Fibroblast of the aortic adventitia (primary cell): Measurements from ENCODE around the gene AKT2. TPM values are rescaled to one million over a fixed set of nuclear protein-coding genes. Genes with fewer than 3 reads are reported as not detected.

Experiments used
- DNase-seq: peaks from one replicate; pipeline ENCODE4 v3.0.0-alpha.2; 2010; ENCODE audit warnings: low read depth
- H3K4me3 ChIP-seq: 2 replicates; pipeline ENCODE4 v1.5.1; 2011; ENCODE audit warnings: low read depth, mild to moderate bottlenecking, control low read depth, low read length, moderate library complexity
- total RNA-seq: library from RNA; depleted of rRNA; stranded (reverse); fragments of >200 nt; gene quantifications from 2 replicates; pipeline ENCODE4 v1.2.3, GENCODE V29; 2012; ENCODE audit warnings: low replicate concordance
- TF ChIP-seq, protein P1 (sequence below): IDR thresholded peaks from 2 replicates; pipeline ENCODE4 v1.5.1; 2011; ENCODE audit warnings: mild to moderate bottlenecking, low read length, control low read depth, inconsistent platforms; ENCODE audit not compliant: insufficient read depth

Gene AKT2
- total RNA-seq, 1 donor: 124 TPM

DNA sequence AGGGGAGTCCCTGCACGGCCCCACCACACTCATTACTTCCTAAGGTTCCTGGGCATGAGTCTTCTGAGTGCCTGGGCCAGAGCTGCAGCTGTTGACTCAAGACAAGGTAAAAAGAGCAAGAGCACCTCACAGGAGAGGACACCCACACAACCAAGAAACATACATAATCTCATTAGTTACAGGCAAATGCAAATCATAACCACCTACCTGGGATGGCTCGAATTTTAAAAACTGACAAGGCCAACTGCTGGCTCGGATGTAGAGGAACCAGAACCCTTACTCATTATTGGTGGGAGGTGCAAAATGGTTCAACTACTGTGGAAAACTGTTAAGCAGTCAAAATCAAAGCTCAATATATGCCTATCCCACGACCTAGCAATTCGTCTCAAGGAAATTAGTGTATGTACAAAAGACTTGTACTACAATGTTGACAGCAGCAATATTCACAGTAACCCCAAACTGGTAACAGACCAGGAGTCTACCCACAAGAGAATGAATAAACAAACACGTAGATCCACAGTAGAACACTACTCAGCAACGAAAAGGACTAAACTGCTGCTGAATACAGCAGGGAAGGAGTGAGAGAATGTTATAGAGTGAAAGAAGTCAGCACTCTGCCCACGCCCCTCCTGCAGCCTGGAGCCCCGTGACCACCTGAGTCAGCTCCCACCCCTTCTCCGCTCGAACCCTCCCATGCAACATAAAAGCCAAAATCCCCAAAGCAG is 15.8 kb downstream of the AKT2 start:
- DNase-seq: no peak
- TF ChIP-seq, protein P1, sequence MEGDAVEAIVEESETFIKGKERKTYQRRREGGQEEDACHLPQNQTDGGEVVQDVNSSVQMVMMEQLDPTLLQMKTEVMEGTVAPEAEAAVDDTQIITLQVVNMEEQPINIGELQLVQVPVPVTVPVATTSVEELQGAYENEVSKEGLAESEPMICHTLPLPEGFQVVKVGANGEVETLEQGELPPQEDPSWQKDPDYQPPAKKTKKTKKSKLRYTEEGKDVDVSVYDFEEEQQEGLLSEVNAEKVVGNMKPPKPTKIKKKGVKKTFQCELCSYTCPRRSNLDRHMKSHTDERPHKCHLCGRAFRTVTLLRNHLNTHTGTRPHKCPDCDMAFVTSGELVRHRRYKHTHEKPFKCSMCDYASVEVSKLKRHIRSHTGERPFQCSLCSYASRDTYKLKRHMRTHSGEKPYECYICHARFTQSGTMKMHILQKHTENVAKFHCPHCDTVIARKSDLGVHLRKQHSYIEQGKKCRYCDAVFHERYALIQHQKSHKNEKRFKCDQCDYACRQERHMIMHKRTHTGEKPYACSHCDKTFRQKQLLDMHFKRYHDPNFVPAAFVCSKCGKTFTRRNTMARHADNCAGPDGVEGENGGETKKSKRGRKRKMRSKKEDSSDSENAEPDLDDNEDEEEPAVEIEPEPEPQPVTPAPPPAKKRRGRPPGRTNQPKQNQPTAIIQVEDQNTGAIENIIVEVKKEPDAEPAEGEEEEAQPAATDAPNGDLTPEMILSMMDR: no peak
- no peak overlapping the region for H3K4me3 ChIP-seq

DNA sequence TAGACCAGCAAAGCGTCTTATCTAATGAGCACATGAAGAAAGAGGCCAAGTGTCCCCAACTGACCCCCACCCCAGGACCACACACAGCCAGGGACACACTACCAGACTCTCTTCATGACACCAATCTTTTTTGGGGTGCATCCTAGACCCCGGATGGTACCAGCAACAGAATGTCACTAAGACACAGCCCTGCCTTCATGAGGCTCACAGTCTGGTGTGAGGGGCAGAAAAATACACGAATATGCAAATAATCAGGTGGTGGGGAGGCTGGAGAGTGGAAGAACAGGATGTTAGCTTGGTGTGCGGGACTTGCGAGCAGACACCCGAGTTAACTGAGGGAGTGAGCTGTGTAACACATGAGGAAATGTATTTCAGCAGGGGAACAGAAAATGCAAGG is 17.5 kb downstream of the AKT2 start:
- no peak overlapping the region for H3K4me3 ChIP-seq
- no peak for DNase-seq
- TF ChIP-seq, protein P1: no peak

DNA sequence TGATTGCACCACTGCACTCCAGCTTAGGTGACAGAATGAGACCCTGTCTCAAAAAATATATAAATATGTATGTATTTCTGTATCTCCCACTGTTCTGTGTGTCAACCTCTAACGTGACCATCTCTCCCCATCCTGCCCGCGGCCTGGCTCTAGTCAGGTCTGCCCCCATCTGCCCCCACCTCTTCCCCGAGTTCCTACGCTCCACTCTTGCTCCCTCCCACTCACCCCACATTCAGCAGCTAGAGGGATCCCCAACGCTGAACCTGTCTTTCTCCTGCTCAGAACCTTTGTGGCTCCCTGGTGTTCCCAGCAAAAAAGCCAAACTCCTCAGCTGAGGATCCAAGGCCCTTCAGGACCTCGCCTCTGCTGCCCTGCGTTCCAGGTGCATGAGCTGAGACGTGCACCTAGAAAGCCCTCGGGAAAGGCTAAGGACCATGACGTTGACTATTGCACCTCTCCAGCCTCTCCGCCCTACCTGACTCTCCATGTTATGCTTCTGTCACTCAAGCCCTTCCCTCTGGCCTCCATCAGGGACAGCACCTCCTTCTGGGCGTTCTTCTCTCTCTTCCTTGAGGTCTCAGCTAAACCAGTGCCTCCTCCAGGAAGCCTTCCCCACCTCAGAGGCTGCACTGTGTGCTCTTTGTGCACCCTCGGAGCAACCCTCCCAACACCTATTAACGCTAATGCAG is 18.1 kb downstream of the AKT2 start:
- no peak for DNase-seq
- no peak overlapping the region for H3K4me3 ChIP-seq
- TF ChIP-seq, protein P1: no peak

DNA sequence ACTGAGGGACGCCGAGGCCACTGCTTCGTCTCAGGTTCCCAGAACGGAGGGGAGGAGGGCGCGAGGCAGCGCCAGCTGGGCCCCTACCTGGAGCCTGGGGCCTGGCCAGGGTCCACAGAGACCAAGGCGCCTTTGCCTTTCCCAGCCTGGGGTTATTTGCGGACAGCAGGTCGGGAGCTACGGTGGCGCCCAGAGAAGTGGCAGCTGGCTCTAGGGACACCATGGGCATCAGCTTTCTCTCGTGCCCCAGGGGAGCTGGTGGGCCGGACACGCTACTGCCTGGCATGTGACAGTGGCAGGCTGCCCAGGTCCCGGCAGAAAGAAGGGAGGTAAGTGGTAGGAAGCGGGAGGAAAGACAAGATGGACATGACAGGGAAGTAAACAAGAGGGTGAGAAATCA is 19.0 kb downstream of the AKT2 start:
- no peak overlapping the region for H3K4me3 ChIP-seq

DNA sequence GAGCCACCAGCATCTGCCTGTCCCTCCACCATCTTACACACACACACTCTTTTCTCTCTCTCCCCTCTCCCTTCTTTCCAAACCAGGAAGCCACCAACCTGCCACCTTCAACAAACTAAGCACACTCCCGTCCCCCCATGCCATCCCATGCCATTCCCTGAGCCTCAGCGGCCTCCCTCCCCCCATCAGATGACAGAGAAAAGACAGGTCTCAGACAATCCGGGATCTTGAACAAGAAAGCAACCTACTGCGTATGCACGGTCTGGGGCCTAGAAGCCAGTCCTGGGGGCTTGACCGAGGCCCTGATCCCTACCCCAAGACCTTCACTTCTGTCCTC is 19.4 kb downstream of the AKT2 start:
- TF ChIP-seq, protein P1: no peak
- no peak for DNase-seq
- H3K4me3 ChIP-seq: no peak overlapping the region

More for the DNA sequence above, 19.0 kb downstream of the AKT2 start:
- DNase-seq: no peak
- TF ChIP-seq, protein P1: no peak

DNA sequence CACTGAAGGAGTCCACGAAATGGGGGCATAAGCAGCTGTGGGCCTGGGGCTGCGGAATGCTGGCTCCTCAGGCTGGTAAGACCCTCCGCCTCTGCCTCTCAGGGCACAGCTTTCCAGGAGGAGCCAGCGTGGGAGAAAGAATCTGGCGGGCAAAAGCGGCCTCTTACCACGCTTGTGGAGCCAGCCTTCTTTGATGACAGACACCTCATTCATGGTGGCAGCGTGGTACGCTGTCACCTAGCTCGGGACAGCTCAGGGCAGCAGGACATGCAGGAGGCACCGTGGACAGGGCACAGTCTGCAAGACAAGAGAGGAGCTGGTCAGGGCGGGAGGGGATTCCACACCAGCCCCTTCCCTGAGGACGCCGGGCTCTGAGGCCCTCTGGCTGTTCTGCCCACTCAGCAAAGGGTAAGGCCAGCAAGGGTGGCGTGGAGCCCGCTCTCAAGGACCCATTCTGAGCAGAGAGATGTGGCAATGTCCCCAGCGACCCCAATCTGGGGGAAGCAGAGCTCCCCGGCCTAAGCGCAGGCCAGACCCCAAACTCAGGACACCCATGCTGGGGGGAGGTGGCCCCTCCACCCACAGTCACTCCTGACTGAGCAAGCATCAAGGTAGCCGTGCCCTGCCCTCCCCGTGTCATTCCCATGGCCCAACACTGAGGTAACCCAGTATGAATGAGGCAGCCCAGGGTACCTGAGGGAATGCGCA is 19.9 kb downstream of the AKT2 start:
- no peak overlapping the region for H3K4me3 ChIP-seq
- TF ChIP-seq, protein P1: no peak
- DNase-seq: no peak
